Endothelial cell of umbilical vein (primary cell): Measurements from ENCODE around the gene IZUMO4. TPM values are rescaled to one million over a fixed set of nuclear protein-coding genes. Genes with fewer than 3 reads are reported as not detected.

Source experiments
- BruUV-seq: library from RNA; stranded (reverse); fragments of 400-500 nt; replicated peaks from 2 replicates; lab custom pipeline; 2021; lab: Mats Ljungman, UMichigan
- CTCF ChIA-PET: fragments of 300-600, 350-600 bp; sonication (Branson Sonifier 250); formaldehyde crosslinking; loops from one replicate; lab custom pipeline; 2021; ENCODE audit warnings: antibody characterized with exemption, inconsistent platforms; lab: Charles Lee
- POLR2A ChIA-PET: fragments of 300-600, 350-600 bp; sonication (Branson Sonifier 250); formaldehyde crosslinking; loops from one replicate; lab custom pipeline; 2021; ENCODE audit warnings: antibody characterized with exemption, inconsistent platforms; lab: Charles Lee
- DNase-seq: peaks from one replicate; pipeline ENCODE4 v3.0.0-alpha.2; 2011; ENCODE audit warnings: low read depth, low spot score
- FAIRE-seq: peaks from 2 replicates; lab custom pipeline; 2011; peaks lifted over from hg19 to GRCh38; lab: Jason Lieb, UNC
- H2AFZ ChIP-seq: 2 replicates; pipeline ENCODE4 v1.6.0; 2012; ENCODE audit warnings: low read depth, low read length, control low read depth, inconsistent platforms
- H3K27ac ChIP-seq: 2 replicates; pipeline ENCODE4 v1.5.1; 2011; ENCODE audit warnings: low read depth, mild to moderate bottlenecking, control low read depth, low read length, moderate library complexity; ENCODE audit not compliant: insufficient read depth
- H3K27me3 ChIP-seq, 2 experiments: 2 replicates each; pipeline versions ENCODE4 v1.6.0 to v1.6.1; 2011; ENCODE audit warnings: low read length in 2 of 2, mixed read lengths in 1 of 2; ENCODE audit not compliant: control insufficient read depth in 2 of 2, insufficient read depth in 2 of 2
- H3K36me3 ChIP-seq, 2 experiments: 2 replicates in 1 of 2; 3 replicates in 1 of 2; pipeline ENCODE4 v1.5.1; 2011; ENCODE audit warnings: low read length in 2 of 2, mild to moderate bottlenecking in 1 of 2, moderate library complexity in 1 of 2; ENCODE audit not compliant: control insufficient read depth in 2 of 2, insufficient read depth in 2 of 2; ENCODE audit errors: extremely low read depth in 1 of 2
- H3K4me1 ChIP-seq: 3 replicates; pipeline ENCODE4 v1.5.1; 2011; ENCODE audit warnings: mild to moderate bottlenecking, low read length; ENCODE audit not compliant: control insufficient read depth, insufficient read depth; ENCODE audit errors: extremely low read depth
- H3K4me2 ChIP-seq: 2 replicates; pipeline ENCODE4 v1.6.1; 2011; ENCODE audit warnings: low read length, control low read depth, mixed read lengths; ENCODE audit not compliant: insufficient read depth
- H3K4me3 ChIP-seq, 3 experiments: fragments of 200-600 bp in 1 of 3; sonication (generic), shearing (Covaris generic) in 1 of 3; replicated peaks in 1 of 3; 2 replicates each; pipeline ENCODE4 v1.5.1; 2011 to 2016; ENCODE audit warnings: control low read depth in 3 of 3, low read length in 3 of 3, mild to moderate bottlenecking in 2 of 3, inconsistent platforms in 1 of 3, low read depth in 1 of 3, moderate library complexity in 1 of 3; ENCODE audit not compliant: insufficient read depth in 1 of 3
- H3K79me2 ChIP-seq: 2 replicates; pipeline ENCODE4 v1.6.0; 2012; ENCODE audit warnings: low read length, inconsistent platforms; ENCODE audit not compliant: control insufficient read depth, insufficient read depth
- H3K9ac ChIP-seq: replicated peaks from 2 replicates; pipeline ENCODE3; 2011; ENCODE audit warnings: low read length, control low read depth; ENCODE audit not compliant: insufficient read depth; ENCODE audit errors: extremely low read depth
- H3K9me1 ChIP-seq: replicated peaks from 3 replicates; pipeline ENCODE4 v1.6.0; 2011; ENCODE audit warnings: mild to moderate bottlenecking, low read length; ENCODE audit not compliant: control insufficient read depth, insufficient read depth; ENCODE audit errors: extremely low read depth
- H3K9me3 ChIP-seq: replicated peaks from 2 replicates; pipeline ENCODE4 v1.5.1; 2012; ENCODE audit warnings: low read length, inconsistent platforms; ENCODE audit not compliant: control insufficient read depth, insufficient read depth
- H4K20me1 ChIP-seq: replicated peaks from 2 replicates; pipeline ENCODE3; 2011; ENCODE audit warnings: mild to moderate bottlenecking, low read length; ENCODE audit not compliant: control insufficient read depth, insufficient read depth; ENCODE audit errors: extremely low read depth
- EZH2 ChIP-seq: IDR thresholded peaks from 2 replicates; pipeline ENCODE4 v1.6.1; 2012; ENCODE audit warnings: borderline replicate concordance, low read depth, mild to moderate bottlenecking, moderate library complexity, low read length, inconsistent platforms; ENCODE audit not compliant: severe bottlenecking
- FOS ChIP-seq: IDR thresholded peaks from 2 replicates; pipeline ENCODE4 v1.6.1; 2011; ENCODE audit warnings: mild to moderate bottlenecking, low read length, moderate library complexity, borderline replicate concordance; ENCODE audit not compliant: insufficient read depth
- GATA2 ChIP-seq: IDR thresholded peaks from 2 replicates; pipeline ENCODE4 v1.7.0; 2011; ENCODE audit warnings: low read depth, mild to moderate bottlenecking, moderate library complexity, mixed read lengths, low read length; ENCODE audit not compliant: insufficient read length, insufficient read depth
- JUN ChIP-seq: IDR thresholded peaks from 2 replicates; pipeline ENCODE4 v1.6.1; 2011; ENCODE audit warnings: borderline replicate concordance, low read depth; ENCODE audit not compliant: insufficient read length, insufficient read depth
- MAX ChIP-seq: IDR thresholded peaks from 2 replicates; pipeline ENCODE4 v1.6.1; 2011; ENCODE audit not compliant: insufficient read depth, insufficient read length
- MYC ChIP-seq: IDR thresholded peaks from one replicate; pipeline ENCODE4 v1.6.1; 2011; ENCODE audit warnings: mild to moderate bottlenecking, low read depth, low read length
- POLR2A ChIP-seq: IDR thresholded peaks from 2 replicates; pipeline ENCODE4 v1.6.1; 2012; ENCODE audit warnings: low read depth, mild to moderate bottlenecking, control low read depth, low read length
- POLR2AphosphoS5 ChIP-seq: IDR thresholded peaks from 2 replicates; pipeline ENCODE4 v1.6.1; 2012; ENCODE audit warnings: low read depth, mild to moderate bottlenecking, control low read depth, low read length, moderate library complexity; ENCODE audit not compliant: insufficient read depth
- dilution Hi-C: fragments of 300-500 bp; cut with MboI; formaldehyde crosslinking; loops from one replicate; pipeline ENCODE4 v1.15.0; 2019; ENCODE audit warnings: low sequenced_read_pairs; ENCODE audit not compliant: extremely low pct_ligation_motif_present
- intact Hi-C: fragments of 100-400 bp; cut with micrococcal nuclease; formaldehyde crosslinking; loops from one replicate; pipeline ENCODE4 v1.10.0; 2022
- polyA plus RNA-seq, 4 experiments: library from polyadenylated mRNA; depleted of rRNA in 3 of 4; stranded (reverse) in 3 of 4; unstranded in 1 of 4; fragments of >200 nt; gene quantifications; 2 replicates each; pipeline versions ENCODE4 v1.2.1 to v1.2.3, GENCODE V29; 2011 to 2012; ENCODE audit warnings: missing spikeins in 1 of 4
- total RNA-seq: library from RNA; stranded (reverse); gene quantifications from 2 replicates; pipeline ENCODE4 v1.2.3, GENCODE V29; 2021
- TF ChIP-seq, protein P1 (sequence below), 2 donors: IDR thresholded peaks; 1 replicate in 1 of 2; 2 replicates in 1 of 2; pipeline ENCODE4 v1.5.1; 2011; ENCODE audit warnings: low read length in 2 of 2, mild to moderate bottlenecking in 2 of 2, moderate library complexity in 2 of 2, control low read depth in 1 of 2, inconsistent platforms in 1 of 2, low read depth in 1 of 2; ENCODE audit not compliant: insufficient read depth in 1 of 2; ENCODE audit errors: extremely low read depth in 1 of 2

IZUMO4 gene
- total and polyA plus RNA-seq, 2 donors (not counting 3 experiments of a cell fraction or from before 2014, with no cell fraction given), result 1.1 to 2.0 TPM

GRCh38 chr19:2103045-2103707 is 6.5 kb downstream of the IZUMO4 start:
- no peaks in the 10 kb centered on the region for H3K4me1 ChIP-seq
- no peak overlapping the region for H3K4me3 ChIP-seq
- intact Hi-C loops (no loop called here), dilution Hi-C loops (no loop called here)
- no peaks in the 10 kb centered on the region for H3K9me1 ChIP-seq
- no peak overlapping the region for H3K27ac ChIP-seq
- H3K9ac ChIP-seq, result no peak overlapping the region
- no peaks in the 10 kb centered on the region for H3K9me3 ChIP-seq
- no peak overlapping the region for H2AFZ ChIP-seq
- no TSS peak for BruUV-seq
- H3K36me3 ChIP-seq, result peaks cover 7 to 44% of the 10 kb centered on the region in 2 experiments
- CTCF ChIA-PET, result interaction anchor here (0.8 to 0.9 kb wide), 2 partner anchors 11 to 33 kb away, joined by 3 read pairs; no protein-coding TSS in a partner anchor
- POLR2A ChIA-PET, result no interaction called here
- no peak overlapping the region for H3K4me2 ChIP-seq
- no peaks in the 10 kb centered on the region for H3K27me3 ChIP-seq
- no peak for DNase-seq
- H4K20me1 ChIP-seq, result no peaks in the 10 kb centered on the region
- no peak for FAIRE-seq
- TF ChIP-seq FOS, result no peak
- no peak for TF ChIP-seq POLR2A
- no peak for TF ChIP-seq JUN
- TF ChIP-seq POLR2AphosphoS5, result no peak
- TF ChIP-seq, protein P1, sequence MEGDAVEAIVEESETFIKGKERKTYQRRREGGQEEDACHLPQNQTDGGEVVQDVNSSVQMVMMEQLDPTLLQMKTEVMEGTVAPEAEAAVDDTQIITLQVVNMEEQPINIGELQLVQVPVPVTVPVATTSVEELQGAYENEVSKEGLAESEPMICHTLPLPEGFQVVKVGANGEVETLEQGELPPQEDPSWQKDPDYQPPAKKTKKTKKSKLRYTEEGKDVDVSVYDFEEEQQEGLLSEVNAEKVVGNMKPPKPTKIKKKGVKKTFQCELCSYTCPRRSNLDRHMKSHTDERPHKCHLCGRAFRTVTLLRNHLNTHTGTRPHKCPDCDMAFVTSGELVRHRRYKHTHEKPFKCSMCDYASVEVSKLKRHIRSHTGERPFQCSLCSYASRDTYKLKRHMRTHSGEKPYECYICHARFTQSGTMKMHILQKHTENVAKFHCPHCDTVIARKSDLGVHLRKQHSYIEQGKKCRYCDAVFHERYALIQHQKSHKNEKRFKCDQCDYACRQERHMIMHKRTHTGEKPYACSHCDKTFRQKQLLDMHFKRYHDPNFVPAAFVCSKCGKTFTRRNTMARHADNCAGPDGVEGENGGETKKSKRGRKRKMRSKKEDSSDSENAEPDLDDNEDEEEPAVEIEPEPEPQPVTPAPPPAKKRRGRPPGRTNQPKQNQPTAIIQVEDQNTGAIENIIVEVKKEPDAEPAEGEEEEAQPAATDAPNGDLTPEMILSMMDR (IDR thresholded peaks at IDR 0.05; ENCODE audit: extremely low read depth in 1 of 2, insufficient read depth in 1 of 2, low read depth in 1 of 2, low read length in 2 of 2), result no peak
- TF ChIP-seq MAX, result no peak
- TF ChIP-seq GATA2, result no peak
- no peak for TF ChIP-seq EZH2
- TF ChIP-seq MYC, result no peak
- H3K79me2 ChIP-seq, result peaks cover 14% of the 10 kb centered on the region
